ENCODE data around the gene CDC42BPG.

Gene CDC42BPG

DNA sequence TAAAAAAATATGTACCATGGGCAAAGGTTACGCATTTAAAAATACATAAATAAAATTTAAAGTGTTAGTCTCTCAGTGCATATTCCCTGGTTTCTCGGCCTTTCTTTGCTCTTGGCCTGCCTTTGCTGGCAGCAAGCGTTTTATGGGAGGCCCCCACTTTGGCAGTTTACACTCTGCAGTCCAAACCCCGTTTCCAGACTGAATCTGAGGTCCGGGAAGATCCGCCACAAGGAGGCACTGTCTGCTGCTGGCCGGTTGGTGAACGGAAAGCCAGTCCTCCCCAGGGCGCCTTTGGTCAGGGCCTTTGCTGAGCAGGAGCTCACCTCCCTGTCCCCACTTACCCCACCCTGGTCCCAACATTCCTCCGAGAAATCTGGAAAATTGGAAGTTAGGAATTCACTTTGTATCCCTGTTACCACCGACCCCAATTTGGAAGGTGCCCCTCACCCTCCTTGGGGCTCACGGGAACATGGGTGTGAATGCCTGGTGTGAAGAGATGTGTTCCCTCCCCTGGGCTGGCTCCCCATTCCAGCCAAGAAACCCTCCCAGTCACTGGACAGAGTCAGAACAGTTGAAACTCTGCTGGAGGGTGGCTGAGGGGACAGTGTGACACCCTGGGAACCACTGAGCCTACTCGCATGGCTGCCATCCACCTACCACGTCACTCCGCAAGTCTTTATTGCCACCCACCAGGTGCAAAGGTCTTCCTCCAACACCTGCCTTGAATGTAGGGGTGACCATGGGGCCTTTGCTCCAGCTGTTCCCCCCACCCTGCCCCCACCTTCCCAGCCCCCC, 56.7 kb downstream of the CDC42BPG start:
- peak; percentile 70 for DNase-seq

DNA sequence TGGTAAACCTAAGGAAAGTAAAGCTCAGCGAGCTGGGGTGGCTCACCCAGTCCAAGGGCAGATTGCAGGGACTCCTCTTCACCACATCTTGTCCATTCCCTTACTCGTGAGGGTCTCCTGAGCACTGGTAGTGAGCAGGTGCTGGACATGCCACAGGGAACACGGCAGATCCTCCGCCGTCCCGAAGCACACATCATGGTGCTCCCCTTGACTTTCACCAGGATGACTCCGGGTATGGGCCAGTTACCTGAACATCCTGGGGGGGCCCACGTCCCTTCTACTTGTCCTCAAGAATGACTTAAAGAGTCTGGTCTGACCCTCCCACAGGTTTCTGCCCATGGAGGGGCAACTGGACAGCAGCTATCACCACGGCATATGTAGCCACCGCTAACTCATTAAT, 58.1 kb downstream of the CDC42BPG start:
- DNase-seq: no peak

DNA sequence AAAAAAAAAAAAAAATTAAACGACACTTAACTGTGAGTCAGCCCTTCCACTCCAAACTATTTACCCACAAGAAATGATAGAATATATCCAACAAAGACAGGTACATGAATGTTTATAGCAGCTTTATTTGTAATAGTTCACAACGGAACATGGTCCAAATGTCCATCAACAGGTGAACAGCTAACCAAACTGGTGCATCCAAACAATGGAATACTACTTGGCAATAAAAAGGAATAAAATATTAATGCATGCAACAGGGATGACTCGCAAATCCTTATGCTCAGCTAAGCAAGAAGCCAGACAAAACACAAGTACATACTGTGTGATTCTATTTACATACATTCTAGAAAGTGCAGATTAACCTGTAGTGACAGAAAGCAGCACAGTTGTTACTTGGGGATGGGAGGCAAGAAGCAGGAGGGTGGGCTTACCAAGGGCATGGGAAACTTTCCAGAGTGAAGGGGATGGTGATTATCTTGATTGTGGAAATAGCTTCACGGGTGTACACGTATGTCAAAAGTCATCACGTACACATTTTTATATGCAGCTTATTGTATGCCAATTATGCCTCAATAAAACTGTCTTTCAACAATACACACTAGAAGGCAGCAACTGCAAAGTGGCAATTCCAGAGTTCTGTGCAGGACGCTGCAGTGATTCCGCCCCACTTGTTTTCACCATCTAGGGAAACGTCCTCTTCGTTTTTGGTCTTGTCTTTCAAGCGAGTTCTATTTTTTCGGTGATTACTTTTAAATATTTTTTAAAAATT, 59.5 kb downstream of the CDC42BPG start:
- no peak for DNase-seq

DNA sequence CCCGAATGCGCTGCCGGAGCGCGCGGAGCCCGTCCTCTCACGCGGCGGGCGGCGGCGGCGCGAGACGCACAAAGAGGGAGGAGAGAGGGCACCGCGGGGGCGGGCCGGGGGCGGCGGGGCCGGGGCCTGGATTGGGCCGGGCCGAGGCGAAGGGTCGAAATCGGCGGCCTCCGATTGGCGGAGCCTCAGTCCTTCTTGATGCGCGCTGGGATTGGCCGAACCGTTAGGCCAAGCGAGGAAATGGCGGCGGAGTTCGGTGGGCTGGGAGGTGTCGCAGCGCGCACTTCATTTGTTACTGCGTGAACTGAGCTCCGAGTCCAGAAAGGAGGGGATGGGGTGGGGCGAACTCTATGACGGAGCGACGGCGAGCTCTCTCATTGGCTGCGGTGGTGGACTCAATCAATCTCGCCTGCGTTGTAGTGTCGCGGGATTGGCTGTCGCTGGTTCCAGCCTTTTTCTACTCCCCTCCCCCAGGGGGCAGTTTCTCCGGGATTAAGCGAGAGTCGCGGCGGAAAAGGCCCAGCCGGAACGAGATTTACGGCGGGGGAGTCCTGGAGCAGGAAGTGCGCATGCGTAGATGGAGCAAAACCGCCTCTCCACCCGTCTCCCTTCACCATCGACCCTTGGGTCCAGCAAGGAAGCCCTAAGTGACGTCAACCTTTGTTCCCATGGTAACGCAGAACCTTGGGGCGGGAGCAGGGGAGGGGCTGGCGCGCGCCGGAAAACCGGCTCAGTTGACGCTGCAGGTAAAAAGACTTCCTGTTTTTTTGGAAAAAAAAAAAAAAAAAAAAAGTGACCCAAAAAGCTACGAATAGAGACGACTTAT, 65.8 kb downstream of the CDC42BPG start, which contains the start of gene SF1:
Gene SF1 (minus strand): TSS at position 70 of the 826 bp plus-strand sequence. CDS start 150 bp downstream, outside the sequence.
- DNase-seq: peak; percentile 98

DNA sequence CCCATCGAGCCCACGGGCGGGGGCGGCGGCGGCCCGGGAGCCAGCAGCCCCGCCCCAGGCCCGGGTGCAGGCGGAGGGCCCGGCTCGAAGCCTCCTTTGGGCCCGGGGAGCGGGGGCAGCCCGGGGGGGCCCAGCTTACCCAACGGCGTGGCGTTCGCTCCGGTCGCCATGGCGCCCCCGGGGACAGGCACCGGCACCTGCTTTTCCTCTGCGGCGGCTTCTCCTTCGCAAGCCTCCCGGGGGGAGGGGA, 66.3 kb downstream of the CDC42BPG start:
- no peak for DNase-seq

DNA sequence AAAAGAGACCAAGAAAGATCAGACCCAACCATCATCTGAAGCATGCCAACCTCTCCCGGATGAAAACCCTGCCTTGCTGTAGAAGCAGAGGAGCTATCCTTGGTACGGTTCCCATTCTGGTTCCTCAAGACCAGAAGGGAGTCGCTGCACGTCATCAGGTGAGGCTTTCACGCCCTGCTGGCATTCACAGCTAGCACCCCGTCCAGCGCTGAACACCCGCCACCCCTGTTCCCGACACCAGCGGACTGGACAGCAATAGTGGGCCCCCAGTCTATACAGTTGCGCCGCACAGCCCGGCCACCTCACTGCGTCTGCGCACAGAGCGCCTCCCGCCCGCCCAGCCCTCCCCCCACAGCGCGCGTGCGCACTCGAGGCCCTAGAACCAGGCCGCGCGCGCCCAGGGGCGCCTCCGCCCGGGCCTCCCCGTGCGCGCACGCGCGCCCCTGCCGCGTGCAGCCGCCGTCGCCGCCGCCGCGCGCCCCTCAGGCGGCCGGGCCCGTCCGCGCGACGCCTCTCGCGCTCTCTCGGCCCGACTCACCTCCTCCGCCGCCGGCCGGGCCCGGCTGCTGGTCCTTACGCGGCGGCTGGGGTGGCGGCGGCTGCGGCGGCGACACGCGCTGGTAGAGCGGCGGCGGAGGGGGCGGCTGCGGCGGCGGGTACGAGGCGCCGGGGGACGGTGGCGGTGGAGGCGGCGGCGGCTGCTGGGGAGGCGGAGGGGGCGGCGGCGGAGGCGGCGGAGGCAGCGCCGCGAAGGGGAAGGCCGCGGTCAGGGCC, 66.8 kb downstream of the CDC42BPG start:
- DNase-seq: peak; percentile 79

DNA sequence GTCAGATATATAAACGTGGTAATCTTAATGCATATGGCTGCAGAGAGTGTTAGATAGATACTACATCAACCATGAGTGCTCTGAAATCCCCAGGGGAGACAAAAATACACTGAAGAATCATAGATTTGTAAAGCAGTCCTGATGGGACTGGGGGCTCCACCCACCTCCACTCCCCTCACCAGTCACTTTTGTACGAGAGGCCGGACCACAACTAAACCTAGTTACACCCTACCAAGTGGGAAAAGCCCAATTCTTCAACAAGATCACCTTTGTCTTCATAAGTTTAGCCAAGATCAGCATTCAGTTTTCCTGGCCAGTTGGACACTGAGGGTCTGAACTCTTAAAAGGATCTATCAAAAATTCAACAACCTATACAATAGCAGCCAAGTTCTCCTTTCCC, 67.6 kb downstream of the CDC42BPG start:
- no peak for DNase-seq

DNA sequence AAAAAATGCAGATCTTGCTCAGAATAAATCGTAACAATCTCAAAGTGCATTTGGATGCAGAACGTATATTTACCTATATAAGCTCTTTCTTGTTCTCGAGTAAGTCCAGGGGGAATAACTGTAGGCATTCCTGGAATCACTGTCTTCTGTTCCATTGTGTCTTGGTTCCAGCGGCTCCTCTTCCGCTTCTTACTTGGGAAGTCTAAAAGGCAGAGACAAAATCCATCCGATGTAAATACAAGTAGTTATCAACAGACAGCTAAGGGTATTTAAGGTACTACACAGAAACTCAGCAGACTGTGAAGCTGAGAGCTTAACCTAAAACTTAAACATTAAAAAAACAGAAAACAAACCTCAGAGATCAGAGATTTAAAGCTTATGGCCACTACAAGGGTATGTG, 68.0 kb downstream of the CDC42BPG start:
- no peak for DNase-seq

DNA sequence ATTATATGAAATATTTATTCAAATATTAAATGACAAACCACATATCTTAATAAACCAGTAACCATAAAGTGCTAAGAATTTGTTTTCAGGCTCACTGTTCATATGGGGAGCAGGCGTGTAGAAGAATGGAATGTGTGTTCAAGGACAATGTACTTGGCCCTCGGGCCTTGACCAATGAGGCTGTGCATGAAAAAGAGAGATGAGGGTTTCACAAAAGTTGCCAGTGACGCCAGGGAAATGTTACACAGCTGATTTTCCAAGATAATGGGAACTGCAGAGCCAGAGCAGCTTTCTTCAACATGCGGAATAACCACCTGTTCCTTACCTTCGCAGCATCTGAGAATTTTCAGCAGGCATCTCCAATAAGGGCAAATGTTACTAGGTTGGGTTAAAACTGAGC, 70.3 kb downstream of the CDC42BPG start:
- DNase-seq: no peak
